Measurements from ENCODE around the gene KCNJ6.

Gene KCNJ6

GRCh38 chr21:37888659-37889058 lies 27.6 kb downstream of the KCNJ6 start:
- DNase-seq (ENCODE audit: low spot score in 2 of 2), result no peak
- H3K36me3 ChIP-seq (replicated peaks), result no peaks in the 10 kb centered on the region
- in situ Hi-C loops (cut with MboI; ENCODE audit: low sequenced_read_pairs), result no loop called here
- no peak overlapping the region for H3K4me3 ChIP-seq
- no peaks in the 10 kb centered on the region for H3K4me1 ChIP-seq
- H3K9me3 ChIP-seq, result no peaks in the 10 kb centered on the region
- H3K27me3 ChIP-seq (ENCODE audit: low read depth), result no peaks in the 10 kb centered on the region

- in situ Hi-C loops (cut with MboI; ENCODE audit: low sequenced_read_pairs), result no loop called here
- H3K4me3 ChIP-seq, result no peak overlapping the region
- no peaks in the 10 kb centered on the region for H3K4me1 ChIP-seq
- H3K36me3 ChIP-seq (replicated peaks), result no peaks in the 10 kb centered on the region
- no peak for DNase-seq (ENCODE audit: low spot score in 2 of 2)
- no peaks in the 10 kb centered on the region for H3K27me3 ChIP-seq (ENCODE audit: low read depth)
- no peaks in the 10 kb centered on the region for H3K9me3 ChIP-seq
Measured at GRCh38 chr21:37886726-37887299, 29.4 kb downstream of the KCNJ6 start.

- in situ Hi-C loops (cut with MboI; ENCODE audit: low sequenced_read_pairs), result no loop called here
- DNase-seq (ENCODE audit: low spot score in 2 of 2), result no peak
- Histone ChIP-seq H3K36me3 (replicated peaks) (no peaks in the 10 kb centered on the region), H3K4me1 (no peaks in the 10 kb centered on the region), H3K9me3 (no peaks in the 10 kb centered on the region), H3K27me3 (ENCODE audit: low read depth) (no peaks in the 10 kb centered on the region), H3K4me3 (no peak overlapping the region)
Measured at GRCh38 chr21:37886120-37886519, 30.1 kb downstream of the KCNJ6 start.

GRCh38 chr21:37878946-37879660 lies 37.2 kb downstream of the KCNJ6 start:
- Histone ChIP-seq H3K9me3 (no peaks in the 10 kb centered on the region), H3K4me3 (no peak overlapping the region), H3K4me1 (no peaks in the 10 kb centered on the region), H3K36me3 (replicated peaks) (no peaks in the 10 kb centered on the region), H3K27me3 (ENCODE audit: low read depth) (no peaks in the 10 kb centered on the region)
- in situ Hi-C loops (cut with MboI; ENCODE audit: low sequenced_read_pairs), result no loop called here
- DNase-seq (ENCODE audit: low spot score in 2 of 2), result no peak

GRCh38 chr21:37877888-37878684 lies 38.2 kb downstream of the KCNJ6 start:
- Histone ChIP-seq H3K27me3 (ENCODE audit: low read depth) (no peaks in the 10 kb centered on the region), H3K9me3 (no peaks in the 10 kb centered on the region), H3K4me1 (no peaks in the 10 kb centered on the region), H3K36me3 (replicated peaks) (no peaks in the 10 kb centered on the region), H3K4me3 (no peak overlapping the region)
- DNase-seq (ENCODE audit: low spot score in 2 of 2), result no peak
- in situ Hi-C loops (cut with MboI; ENCODE audit: low sequenced_read_pairs), result no loop called here

- in situ Hi-C loops (cut with MboI; ENCODE audit: low sequenced_read_pairs), result no loop called here
- no peaks in the 10 kb centered on the region for H3K36me3 ChIP-seq (replicated peaks)
- no peaks in the 10 kb centered on the region for H3K27me3 ChIP-seq (ENCODE audit: low read depth)
- no peaks in the 10 kb centered on the region for H3K9me3 ChIP-seq
- H3K4me1 ChIP-seq, result no peaks in the 10 kb centered on the region
- DNase-seq (ENCODE audit: low spot score in 2 of 2), result no peak
- no peak overlapping the region for H3K4me3 ChIP-seq
Measured at GRCh38 chr21:37877171-37877570, 39.1 kb downstream of the KCNJ6 start.

- no peaks in the 10 kb centered on the region for H3K36me3 ChIP-seq (replicated peaks)
- no peaks in the 10 kb centered on the region for H3K27me3 ChIP-seq (ENCODE audit: low read depth)
- DNase-seq (ENCODE audit: low spot score in 2 of 2), result no peak
- H3K9me3 ChIP-seq, result no peaks in the 10 kb centered on the region
- no peak overlapping the region for H3K4me3 ChIP-seq
- H3K4me1 ChIP-seq, result no peaks in the 10 kb centered on the region
- in situ Hi-C loops (cut with MboI; ENCODE audit: low sequenced_read_pairs), result no loop called here
Measured at GRCh38 chr21:37876561-37876960, 39.7 kb downstream of the KCNJ6 start.

- Histone ChIP-seq H3K9me3 (no peaks in the 10 kb centered on the region), H3K4me3 (no peak overlapping the region)
Measured at GRCh38 chr21:37874904-37875780, 41.1 kb downstream of the KCNJ6 start.

GRCh38 chr21:37874481-37874880 lies 41.8 kb downstream of the KCNJ6 start:
- no peaks in the 10 kb centered on the region for H3K9me3 ChIP-seq
- in situ Hi-C loops (cut with MboI; ENCODE audit: low sequenced_read_pairs), result no loop called here
- H3K4me3 ChIP-seq, result no peak overlapping the region
- no peak for DNase-seq (ENCODE audit: low spot score in 2 of 2)
- no peaks in the 10 kb centered on the region for H3K36me3 ChIP-seq (replicated peaks)
- no peaks in the 10 kb centered on the region for H3K27me3 ChIP-seq (ENCODE audit: low read depth)
- no peaks in the 10 kb centered on the region for H3K4me1 ChIP-seq

More at GRCh38 chr21:37874904-37875780, 41.1 kb downstream of the KCNJ6 start:
- Histone ChIP-seq H3K27me3 (ENCODE audit: low read depth) (no peaks in the 10 kb centered on the region), H3K36me3 (replicated peaks) (no peaks in the 10 kb centered on the region), H3K4me1 (no peaks in the 10 kb centered on the region)
- DNase-seq (ENCODE audit: low spot score in 2 of 2), result no peak
- in situ Hi-C loops (cut with MboI; ENCODE audit: low sequenced_read_pairs), result no loop called here

- Histone ChIP-seq H3K4me3 (no peak overlapping the region), H3K9me3 (no peaks in the 10 kb centered on the region), H3K27me3 (ENCODE audit: low read depth) (no peaks in the 10 kb centered on the region), H3K4me1 (no peaks in the 10 kb centered on the region), H3K36me3 (replicated peaks) (no peaks in the 10 kb centered on the region)
- in situ Hi-C loops (cut with MboI; ENCODE audit: low sequenced_read_pairs), result no loop called here
- no peak for DNase-seq (ENCODE audit: low spot score in 2 of 2)
Measured at GRCh38 chr21:37873655-37874054, 42.6 kb downstream of the KCNJ6 start.

GRCh38 chr21:37871121-37871862 lies 45.0 kb downstream of the KCNJ6 start:
- Histone ChIP-seq H3K36me3 (replicated peaks) (no peaks in the 10 kb centered on the region), H3K9me3 (0 out of 2 replicates have a peak, but pooled peaks cover 2% of the 10 kb centered on the region), H3K4me1 (no peaks in the 10 kb centered on the region), H3K4me3 (no peak overlapping the region), H3K27me3 (ENCODE audit: low read depth) (no peaks in the 10 kb centered on the region)
- in situ Hi-C loops (cut with MboI; ENCODE audit: low sequenced_read_pairs), result no loop called here
- no peak for DNase-seq (ENCODE audit: low spot score in 2 of 2)

GRCh38 chr21:37870221-37870620 lies 46.0 kb downstream of the KCNJ6 start:
- Histone ChIP-seq H3K9me3 (0 out of 2 replicates have a peak, but pooled peaks cover 2% of the 10 kb centered on the region), H3K4me3 (no peak overlapping the region), H3K4me1 (no peaks in the 10 kb centered on the region), H3K27me3 (ENCODE audit: low read depth) (no peaks in the 10 kb centered on the region), H3K36me3 (replicated peaks) (no peaks in the 10 kb centered on the region)
- in situ Hi-C loops (cut with MboI; ENCODE audit: low sequenced_read_pairs), result no loop called here
- no peak for DNase-seq (ENCODE audit: low spot score in 2 of 2)

GRCh38 chr21:37869661-37870060 lies 46.6 kb downstream of the KCNJ6 start:
- no peaks in the 10 kb centered on the region for H3K36me3 ChIP-seq (replicated peaks)
- no peaks in the 10 kb centered on the region for H3K27me3 ChIP-seq (ENCODE audit: low read depth)
- 0 out of 2 replicates have a peak, but pooled peaks cover 2% of the 10 kb centered on the region for H3K9me3 ChIP-seq
- in situ Hi-C loops (cut with MboI; ENCODE audit: low sequenced_read_pairs), result no loop called here
- no peaks in the 10 kb centered on the region for H3K4me1 ChIP-seq
- no peak for DNase-seq (ENCODE audit: low spot score in 2 of 2)
- H3K4me3 ChIP-seq, result no peak overlapping the region

Measured in HAP-1 (cell line).